K562 (cell line): ENCODE measurements around the gene CATSPER3. TPM values are rescaled to one million over a fixed set of nuclear protein-coding genes. Genes with fewer than 3 reads are reported as not detected.
A peak's percentile ranks its signal among the peaks of the same experiment; 100 is the strongest.

Experiments used
- ATAC-seq: fragments of 200-7000 bp; cut with Tn5 transposase; 3 replicates; pipeline ENCODE4 v1.9.1; 2020; ENCODE audit warnings: moderate library complexity
- BruUV-seq: library from RNA; stranded (reverse); fragments of 400-500 nt; replicated peaks from 2 replicates; lab custom pipeline; 2021; lab: Mats Ljungman, UMichigan
- CTCF ChIA-PET: fragments of 300-600 bp; formaldehyde crosslinking; extraction: SDS; loops from one replicate; lab custom pipeline; 2021; ENCODE audit warnings: low intra/inter-chr PET ratio; lab: Yijun Ruan, JAX
- POLR2A ChIA-PET: fragments of 300-600, 350-650 bp; sonication (Branson Sonifier 250); formaldehyde crosslinking; extraction: SDS; loops from one replicate; lab custom pipeline; 2021; ENCODE audit warnings: antibody characterized with exemption, inconsistent platforms; lab: Yijun Ruan, JAX
- DNase-seq, 4 experiments: peaks; one replicate each; pipeline versions ENCODE4 v3.0.0 to v3.0.0-alpha.2; 2011 to 2018; ENCODE audit warnings: low spot score in 3 of 4, mixed read lengths in 3 of 4; ENCODE audit errors: extremely low read depth in 1 of 4
- FAIRE-seq: peaks from 2 replicates; lab custom pipeline; 2011; peaks lifted over from hg19 to GRCh38; lab: Jason Lieb, UNC
- H2AFZ ChIP-seq: 2 replicates; pipeline ENCODE4 v1.6.0; 2011; ENCODE audit warnings: low read depth, low read length, control low read depth, inconsistent platforms
- H3K27ac ChIP-seq: fragments of 200-600 bp; 3 replicates; pipeline ENCODE4 v1.8.0; 2011; ENCODE audit warnings: low read depth, mild to moderate bottlenecking, control low read depth, inconsistent platforms, low read length, moderate library complexity, mixed read lengths; ENCODE audit errors: extremely low read depth
- H3K27me3 ChIP-seq, 2 experiments: fragments of 300-600 bp in 1 of 2; 2 replicates in 1 of 2; 3 replicates in 1 of 2; pipeline versions ENCODE4 v1.6.0 to v1.8.0; 2011; ENCODE audit warnings: inconsistent platforms in 2 of 2, low read length in 2 of 2, mild to moderate bottlenecking in 1 of 2, mixed read lengths in 1 of 2, moderate library complexity in 1 of 2; ENCODE audit not compliant: control insufficient read depth in 2 of 2, insufficient read depth in 2 of 2
- H3K36me3 ChIP-seq: fragments of 300-600 bp; 3 replicates; pipeline ENCODE4 v1.8.0; 2011; ENCODE audit warnings: mild to moderate bottlenecking, low read length, inconsistent platforms; ENCODE audit not compliant: control insufficient read depth, insufficient read depth
- H3K4me1 ChIP-seq, 2 experiments: fragments of 200-600 bp in 1 of 2; replicated peaks in 1 of 2; 2 replicates in 1 of 2; 3 replicates in 1 of 2; pipeline versions ENCODE4 v1.5.1 to v1.8.0; 2011; ENCODE audit warnings: inconsistent platforms in 2 of 2, low read length in 2 of 2, mild to moderate bottlenecking in 1 of 2, mixed read lengths in 1 of 2, moderate library complexity in 1 of 2; ENCODE audit not compliant: control insufficient read depth in 2 of 2, insufficient read depth in 2 of 2
- H3K4me2 ChIP-seq: 2 replicates; pipeline ENCODE4 v1.6.1; 2011; ENCODE audit warnings: low read length, control low read depth, inconsistent platforms, mixed read lengths; ENCODE audit not compliant: insufficient read depth
- H3K4me3 ChIP-seq: fragments of 200-600 bp; sonication (generic), shearing (Covaris generic); 2 replicates; pipeline ENCODE4 v1.5.1; 2016; ENCODE audit warnings: control low read depth, inconsistent platforms
- H3K79me2 ChIP-seq: fragments of 200-600 bp; 3 replicates; pipeline ENCODE4 v1.8.0; 2011; ENCODE audit warnings: low read length, inconsistent platforms; ENCODE audit not compliant: control insufficient read depth, insufficient read depth
- H3K9ac ChIP-seq, 2 experiments: 2 replicates each; pipeline versions ENCODE4 v1.6.0 to v1.6.1; 2011; ENCODE audit warnings: low read depth in 2 of 2, low read length in 2 of 2, control low read depth in 1 of 2, inconsistent platforms in 1 of 2, mild to moderate bottlenecking in 1 of 2, mixed read lengths in 1 of 2; ENCODE audit not compliant: insufficient read depth in 1 of 2
- H3K9me1 ChIP-seq: one replicate; pipeline ENCODE4 v1.6.0; 2011; ENCODE audit warnings: inconsistent platforms, mild to moderate bottlenecking, low read length, moderate library complexity; ENCODE audit not compliant: control insufficient read depth, insufficient read depth
- H3K9me3 ChIP-seq: replicated peaks from 2 replicates; pipeline ENCODE4 v1.5.1; 2011; ENCODE audit warnings: low read depth, low read length, inconsistent platforms; ENCODE audit not compliant: control insufficient read depth, insufficient read depth
- H4K20me1 ChIP-seq: replicated peaks from 2 replicates; pipeline ENCODE4 v1.6.1; 2011; ENCODE audit warnings: low read length, inconsistent platforms, mixed read lengths; ENCODE audit not compliant: control insufficient read depth, insufficient read depth
- AFF1 ChIP-seq, 2 experiments: fragments of 450-650 bp; IDR thresholded peaks; 2 replicates each; pipeline ENCODE4 v1.6.1; 2018; ENCODE audit warnings: mild to moderate bottlenecking in 2 of 2, low read depth in 1 of 2; ENCODE audit not compliant: partially characterized antibody in 2 of 2
- EHMT2 ChIP-seq: fragments of 450-650 bp; IDR thresholded peaks from 2 replicates; pipeline ENCODE4 v1.6.1; 2018; ENCODE audit warnings: antibody characterized with exemption
- HDAC1 ChIP-seq, 2 experiments: fragments of 450-650 bp; IDR thresholded peaks; 2 replicates each; pipeline ENCODE4 v1.6.1; 2016 to 2017; ENCODE audit warnings: inconsistent platforms in 1 of 2, mild to moderate bottlenecking in 1 of 2, moderate library complexity in 1 of 2
- HNRNPL ChIP-seq: fragments of 200-400 bp; formaldehyde crosslinking; IDR thresholded peaks from 2 replicates; pipeline ENCODE4 v1.6.1; 2017; ENCODE audit warnings: low read depth, mild to moderate bottlenecking, low read length
- KDM2B ChIP-seq: fragments of 250-450 bp; sonication (Bioruptor Pico); IDR thresholded peaks from 2 replicates; pipeline ENCODE4 v1.8.0; 2021; ENCODE audit warnings: mild to moderate bottlenecking, moderate library complexity
- MEIS2 ChIP-seq: fragments of 450-650 bp; IDR thresholded peaks from 2 replicates; pipeline ENCODE4 v1.6.1; 2014; ENCODE audit warnings: mild to moderate bottlenecking; ENCODE audit not compliant: partially characterized antibody
- NCOA4 ChIP-seq: fragments of 450-650 bp; IDR thresholded peaks from 2 replicates; pipeline ENCODE4 v1.6.1; 2018; ENCODE audit warnings: mild to moderate bottlenecking; ENCODE audit not compliant: partially characterized antibody
- OTX1 ChIP-seq: fragments of 450-650 bp; formaldehyde crosslinking; IDR thresholded peaks from 2 replicates; pipeline ENCODE4 v1.4.0; 2022; ENCODE audit warnings: mild to moderate bottlenecking
- SRSF3 ChIP-seq: fragments of 200-400 bp; formaldehyde crosslinking; IDR thresholded peaks from 2 replicates; pipeline ENCODE4 v1.6.1; 2016; ENCODE audit warnings: mild to moderate bottlenecking, low read length, moderate library complexity; ENCODE audit not compliant: insufficient read depth
- ZNF133 ChIP-seq: fragments of 250-450 bp; sonication (Bioruptor Pico); IDR thresholded peaks from 2 replicates; pipeline ENCODE4 v1.4.0; 2020; ENCODE audit warnings: mild to moderate bottlenecking
- ZNF431 ChIP-seq: sonication (generic); formaldehyde crosslinking; IDR thresholded peaks from 2 replicates; pipeline ENCODE4 v1.8.0; 2022; ENCODE audit warnings: mild to moderate bottlenecking, missing genetic modification reagents
- WGBS: fragments of 100-300 bp; shearing (Covaris generic); methylation state at CpG from one replicate; pipeline ENCODE4 v1.1.6; 2016; ENCODE audit warnings: low coverage, mixed read lengths; ENCODE audit not compliant: insufficient coverage; ENCODE audit errors: missing lambda C conversion rate; 5-methylcytosine and 5-hydroxymethylcytosine counted together
- in situ Hi-C: fragments of 300-500 bp; cut with MboI; formaldehyde crosslinking; loops from 4 replicates; pipeline ENCODE4 v1.15.0; 2018; ENCODE audit warnings: inconsistent platforms, mixed read lengths
- intact Hi-C: fragments of 100-400 bp; cut with micrococcal nuclease; formaldehyde crosslinking; loops from 2 replicates; pipeline ENCODE4 v1.14.2; 2022
- polyA plus RNA-seq, 8 experiments: library from polyadenylated mRNA; depleted of rRNA in 4 of 8; stranded (reverse) in 5 of 8; unstranded in 3 of 8; fragments of >200 nt; fragmentation: Nextera tagmentation in 2 of 8; fragmentation: Illumina TruSeq in 1 of 8; extraction: Ambion mirVana in 2 of 8; extraction: Trizol in 1 of 8; gene quantifications; 2 replicates each; pipeline versions ENCODE4 v1.2.1 to v1.2.3, GENCODE V29; 2011 to 2014; ENCODE audit warnings: inconsistent platforms in 1 of 8, missing spikeins in 1 of 8
- total RNA-seq, 7 experiments: library from RNA; depleted of rRNA in 6 of 7; stranded (reverse); fragments of >200 nt in 6 of 7; fragmentation: Illumina TruSeq in 2 of 7; extraction: Trizol in 2 of 7; gene quantifications; 2 replicates each; pipeline versions ENCODE4 v1.2.1 to v1.2.3, GENCODE V29; 2011 to 2021; ENCODE audit warnings: low replicate concordance in 1 of 7
- TF ChIP-seq, protein P1 (sequence below): fragments of 450-650 bp; conservative IDR thresholded peaks from 2 replicates; pipeline ENCODE4 v1.6.1; 2016; ENCODE audit warnings: missing genetic modification characterization, low read depth, mild to moderate bottlenecking, control low read depth, missing compliant biosample characterization
- TF ChIP-seq, protein P2 (sequence below): fragments of 200-800 bp; sonication (Bioruptor generic); IDR thresholded peaks from 2 replicates; pipeline ENCODE4 v1.6.1; 2017; ENCODE audit warnings: missing genetic modification characterization, missing compliant biosample characterization
- TF ChIP-seq, protein P3 (sequence below): fragments of 450-650 bp; formaldehyde crosslinking; IDR thresholded peaks from 2 replicates; pipeline ENCODE4 v1.4.0; 2020; ENCODE audit warnings: mild to moderate bottlenecking, moderate library complexity

The CATSPER3 gene
- total and polyA plus RNA-seq, 9 of the 15 experiments (the other 6 are each of a cell fraction or from before 2014, with no cell fraction given): 0.14 to 1.5 (median 0.49) TPM

DNA sequence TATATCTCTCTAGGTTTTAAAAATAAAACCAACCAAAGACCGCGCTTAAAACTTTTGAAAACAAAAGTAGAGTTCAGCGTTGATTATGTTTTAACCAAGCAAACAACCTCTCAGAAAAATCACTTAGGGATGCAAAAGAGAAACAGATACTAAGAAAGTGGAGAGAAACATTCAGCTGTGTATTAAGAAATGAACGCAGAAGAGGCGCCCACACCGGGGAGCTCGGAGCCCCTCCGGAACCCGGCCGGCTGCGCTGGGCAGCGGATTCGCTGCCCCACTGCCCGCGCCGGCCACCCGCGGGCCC is 64.9 kb downstream of the CATSPER3 start:
- intact Hi-C loops (loop anchor here (5.0 kb wide), 2 partner anchors 65 to 160 kb away; no protein-coding TSS in a partner anchor), in situ Hi-C loops (no loop called here)
- ATAC-seq (no peak), FAIRE-seq (no peak), DNase-seq (no peak)
- no peaks in the 10 kb centered on the region for H3K27me3 ChIP-seq
- POLR2A ChIA-PET: interaction anchor here (0.6 to 2.4 kb wide), 9 partner anchors 9 to 158 kb away, joined by 3 to 12 read pairs (median 4); no protein-coding TSS in a partner anchor
- H3K4me3 ChIP-seq: peak overlapping the region; percentile 99
- 0% methylated on average over 18 of the region's 18 CpGs for WGBS
- no peak overlapping the region for H2AFZ ChIP-seq
- peaks cover 19 to 57% of the 10 kb centered on the region in 2 experiments for H3K4me1 ChIP-seq
- H3K36me3 ChIP-seq: peaks cover 41% of the 10 kb centered on the region
- peaks cover 68% of the 10 kb centered on the region for H3K79me2 ChIP-seq
- no peaks in the 10 kb centered on the region for H4K20me1 ChIP-seq
- CTCF ChIA-PET: no interaction called here
- H3K27ac ChIP-seq: peak overlapping the region; percentile 98
- no peaks in the 10 kb centered on the region; the same call in 1 of the 2 replicates for H3K9me3 ChIP-seq
- TSS peak; percentile 51 for BruUV-seq
- H3K9me1 ChIP-seq: no peaks in the 10 kb centered on the region
- H3K9ac ChIP-seq: peak overlapping the region; percentile 99 to 100
- H3K4me2 ChIP-seq: peak overlapping the region; percentile 96; the same call in 1 of the 2 replicates
- TF ChIP-seq, protein P1, sequence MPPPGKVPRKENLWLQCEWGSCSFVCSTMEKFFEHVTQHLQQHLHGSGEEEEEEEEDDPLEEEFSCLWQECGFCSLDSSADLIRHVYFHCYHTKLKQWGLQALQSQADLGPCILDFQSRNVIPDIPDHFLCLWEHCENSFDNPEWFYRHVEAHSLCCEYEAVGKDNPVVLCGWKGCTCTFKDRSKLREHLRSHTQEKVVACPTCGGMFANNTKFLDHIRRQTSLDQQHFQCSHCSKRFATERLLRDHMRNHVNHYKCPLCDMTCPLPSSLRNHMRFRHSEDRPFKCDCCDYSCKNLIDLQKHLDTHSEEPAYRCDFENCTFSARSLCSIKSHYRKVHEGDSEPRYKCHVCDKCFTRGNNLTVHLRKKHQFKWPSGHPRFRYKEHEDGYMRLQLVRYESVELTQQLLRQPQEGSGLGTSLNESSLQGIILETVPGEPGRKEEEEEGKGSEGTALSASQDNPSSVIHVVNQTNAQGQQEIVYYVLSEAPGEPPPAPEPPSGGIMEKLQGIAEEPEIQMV (tag): no peak
- TF ChIP-seq HNRNPL (no peak), OTX1 (CRISPR knock-in tag) (no peak), NCOA4 (no peak), SRSF3 (0 out of 2 replicates have a peak, but pooled peaks have one; percentile 28), MEIS2 (no peak), AFF1 (IDR thresholded peaks at IDR 0.05; ENCODE audit: low read depth in 1 of 2, partially characterized antibody in 2 of 2) (peak in 1 of 2 experiments; percentile 15), KDM2B (peak; percentile 56), HDAC1 (IDR thresholded peaks at IDR 0.05) (0 out of 4 replicates have a peak, but pooled peaks of 1 of the 2 experiments have one; percentile 12), ZNF431 (CRISPR knock-in tag) (0 out of 2 replicates have a peak, but pooled peaks have one; percentile 6), EHMT2 (no peak), ZNF133 (no peak)
- TF ChIP-seq, protein P2, sequence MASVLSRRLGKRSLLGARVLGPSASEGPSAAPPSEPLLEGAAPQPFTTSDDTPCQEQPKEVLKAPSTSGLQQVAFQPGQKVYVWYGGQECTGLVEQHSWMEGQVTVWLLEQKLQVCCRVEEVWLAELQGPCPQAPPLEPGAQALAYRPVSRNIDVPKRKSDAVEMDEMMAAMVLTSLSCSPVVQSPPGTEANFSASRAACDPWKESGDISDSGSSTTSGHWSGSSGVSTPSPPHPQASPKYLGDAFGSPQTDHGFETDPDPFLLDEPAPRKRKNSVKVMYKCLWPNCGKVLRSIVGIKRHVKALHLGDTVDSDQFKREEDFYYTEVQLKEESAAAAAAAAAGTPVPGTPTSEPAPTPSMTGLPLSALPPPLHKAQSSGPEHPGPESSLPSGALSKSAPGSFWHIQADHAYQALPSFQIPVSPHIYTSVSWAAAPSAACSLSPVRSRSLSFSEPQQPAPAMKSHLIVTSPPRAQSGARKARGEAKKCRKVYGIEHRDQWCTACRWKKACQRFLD (CRISPR knock-in tag): peak; percentile 37; the same call in 1 of the 2 replicates
- TF ChIP-seq, protein P3, sequence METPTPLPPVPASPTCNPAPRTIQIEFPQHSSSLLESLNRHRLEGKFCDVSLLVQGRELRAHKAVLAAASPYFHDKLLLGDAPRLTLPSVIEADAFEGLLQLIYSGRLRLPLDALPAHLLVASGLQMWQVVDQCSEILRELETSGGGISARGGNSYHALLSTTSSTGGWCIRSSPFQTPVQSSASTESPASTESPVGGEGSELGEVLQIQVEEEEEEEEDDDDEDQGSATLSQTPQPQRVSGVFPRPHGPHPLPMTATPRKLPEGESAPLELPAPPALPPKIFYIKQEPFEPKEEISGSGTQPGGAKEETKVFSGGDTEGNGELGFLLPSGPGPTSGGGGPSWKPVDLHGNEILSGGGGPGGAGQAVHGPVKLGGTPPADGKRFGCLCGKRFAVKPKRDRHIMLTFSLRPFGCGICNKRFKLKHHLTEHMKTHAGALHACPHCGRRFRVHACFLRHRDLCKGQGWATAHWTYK: no peak
